PFSK-1 (cell line): ENCODE data around the gene TMEM215.

ENCODE experiments used
- FOXP2 ChIP-seq: optimal IDR thresholded peaks from 2 replicates; pipeline ENCODE3; 2011; ENCODE audit warnings: borderline replicate concordance, control low read depth, inconsistent platforms; ENCODE audit not compliant: insufficient read depth; ENCODE audit errors: extremely low read length, extremely low read depth
- POLR2AphosphoS5 ChIP-seq: IDR thresholded peaks from 2 replicates; pipeline ENCODE4 v1.6.1; 2012; ENCODE audit warnings: low read depth, mild to moderate bottlenecking, control low read depth, low read length, moderate library complexity
- REST ChIP-seq, 2 experiments: IDR thresholded peaks; 2 replicates each; pipeline versions ENCODE4 v1.6.1 to v1.8.0; 2011 to 2012; ENCODE audit warnings: low read depth in 2 of 2, low read length in 2 of 2, control low read depth in 1 of 2, inconsistent platforms in 1 of 2, mild to moderate bottlenecking in 1 of 2, moderate library complexity in 1 of 2; ENCODE audit not compliant: insufficient read depth in 1 of 2
- TAF1 ChIP-seq: IDR thresholded peaks from 2 replicates; pipeline ENCODE4 v1.6.1; 2012; ENCODE audit warnings: low read length, control low read depth, borderline replicate concordance; ENCODE audit not compliant: insufficient read depth

GRCh38 chr9:32783168-32783891, at the start of gene TMEM215:
- no peak for TF ChIP-seq POLR2AphosphoS5
- no peak for TF ChIP-seq REST (IDR thresholded peaks at IDR 0.05; ENCODE audit: insufficient read depth in 1 of 2, low read depth in 2 of 2, low read length in 2 of 2)
- no peak for TF ChIP-seq FOXP2
- TF ChIP-seq TAF1: no peak
